SK-N-SH (cell line): ENCODE results near the gene MSN. TPM values are rescaled to one million over a fixed set of nuclear protein-coding genes. Genes with fewer than 3 reads are reported as not detected.

Experiments used
- CTCF ChIA-PET: fragments of 300-600, 350-600 bp; formaldehyde crosslinking; extraction: SDS; loops from one replicate; lab custom pipeline; 2021; lab: Yijun Ruan, JAX
- POLR2A ChIA-PET: fragments of 350-600 bp; sonication (Branson Sonifier 250); formaldehyde crosslinking; extraction: SDS; loops from one replicate; lab custom pipeline; 2020; ENCODE audit warnings: antibody characterized with exemption, inconsistent platforms; lab: Yijun Ruan, JAX
- DNase-seq: peaks from one replicate; pipeline ENCODE4 v3.0.0; 2012
- H2AFZ ChIP-seq: fragments of 200-600 bp; sonication (generic); 2 replicates; pipeline ENCODE4 v1.8.1; 2016; ENCODE audit warnings: antibody characterized with exemption, mild to moderate bottlenecking, low read depth
- H3F3A ChIP-seq: fragments of 200-600 bp; sonication (generic); replicated peaks from 2 replicates; pipeline ENCODE3; 2016; ENCODE audit warnings: antibody characterized with exemption, mild to moderate bottlenecking; ENCODE audit not compliant: insufficient read depth
- H3K27ac ChIP-seq, 2 experiments: fragments of 200-500 bp in 1 of 2; fragments of 200-600 bp in 1 of 2; sonication (Bioruptor generic) in 1 of 2; sonication (generic), shearing (Covaris generic) in 1 of 2; 2 replicates each; pipeline versions ENCODE4 v1.5.1 to v1.6.1; 2014 to 2016; ENCODE audit warnings: low read depth in 2 of 2, inconsistent platforms in 1 of 2, low read length in 1 of 2, mild to moderate bottlenecking in 1 of 2, mixed read lengths in 1 of 2
- H3K27me3 ChIP-seq: fragments of 200-600 bp; sonication (generic), shearing (Covaris generic); 2 replicates; pipeline ENCODE4 v1.6.1; 2016; ENCODE audit warnings: mixed run types; ENCODE audit not compliant: insufficient read depth
- H3K36me3 ChIP-seq, 2 experiments: fragments of 200-500 bp in 1 of 2; fragments of 200-600 bp in 1 of 2; sonication (Bioruptor generic) in 1 of 2; sonication (generic) in 1 of 2; replicated peaks in 1 of 2; 2 replicates each; pipeline versions ENCODE3 to v1.5.1; 2014 to 2016; ENCODE audit warnings: low read length in 1 of 2, mild to moderate bottlenecking in 1 of 2; ENCODE audit not compliant: insufficient read depth in 2 of 2, control insufficient read depth in 1 of 2
- H3K4me1 ChIP-seq, 2 experiments: fragments of 200-500 bp in 1 of 2; fragments of 200-600 bp in 1 of 2; sonication (Bioruptor generic) in 1 of 2; sonication (generic), shearing (Covaris generic) in 1 of 2; 2 replicates each; pipeline versions ENCODE4 v1.5.1 to v1.6.1; 2014 to 2016; ENCODE audit warnings: low read depth in 1 of 2, low read length in 1 of 2, mixed run types in 1 of 2; ENCODE audit not compliant: insufficient read depth in 2 of 2, control insufficient read depth in 1 of 2
- H3K4me2 ChIP-seq: fragments of 200-600 bp; sonication (generic), shearing (Covaris generic); 2 replicates; pipeline ENCODE4 v1.6.1; 2017; ENCODE audit warnings: mixed run types
- H3K4me3 ChIP-seq, 2 experiments: fragments of 200-500 bp in 1 of 2; fragments of 200-600 bp in 1 of 2; sonication (Bioruptor generic) in 1 of 2; sonication (generic), shearing (Covaris generic) in 1 of 2; 2 replicates each; pipeline versions ENCODE4 v1.5.1 to v1.8.1; 2014 to 2016; ENCODE audit warnings: low read depth in 2 of 2, inconsistent platforms in 1 of 2, low read length in 1 of 2, mild to moderate bottlenecking in 1 of 2, mixed read lengths in 1 of 2, moderate library complexity in 1 of 2
- H3K79me2 ChIP-seq: fragments of 200-600 bp; sonication (generic); 2 replicates; pipeline ENCODE4 v1.8.1; 2017; ENCODE audit warnings: mild to moderate bottlenecking; ENCODE audit not compliant: insufficient read depth
- H3K9ac ChIP-seq: fragments of 200-600 bp; sonication (generic); 2 replicates; pipeline ENCODE4 v1.6.1; 2017; ENCODE audit warnings: mixed run types
- H3K9me2 ChIP-seq: fragments of 200-600 bp; sonication (generic); 2 replicates; pipeline ENCODE4 v1.6.1; 2017; ENCODE audit warnings: mixed run types
- H3K9me3 ChIP-seq: fragments of 200-600 bp; sonication (generic); 2 replicates; pipeline ENCODE4 v1.6.1; 2017; ENCODE audit warnings: mixed run types, mild to moderate bottlenecking, moderate library complexity
- H4K20me1 ChIP-seq: fragments of 200-600 bp; sonication (generic); 2 replicates; pipeline ENCODE4 v1.6.1; 2017; ENCODE audit warnings: mild to moderate bottlenecking, mixed run types; ENCODE audit not compliant: insufficient read depth
- CHD2 ChIP-seq: fragments of 150-350 bp; IDR thresholded peaks from 2 replicates; pipeline ENCODE4 v1.6.1; 2018; ENCODE audit warnings: low read length; ENCODE audit not compliant: partially characterized antibody
- ELF1 ChIP-seq: IDR thresholded peaks from 2 replicates; pipeline ENCODE4 v1.4.0; 2012
- EP300 ChIP-seq, 2 experiments: IDR thresholded peaks; 2 replicates each; pipeline versions ENCODE4 v1.4.0 to v1.6.1; 2012; ENCODE audit warnings: borderline replicate concordance in 1 of 2, low read depth in 1 of 2, low read length in 1 of 2
- FOSL2 ChIP-seq: IDR thresholded peaks from 2 replicates; pipeline ENCODE4 v1.4.0; 2012; ENCODE audit warnings: low read depth, mild to moderate bottlenecking, moderate library complexity, borderline replicate concordance
- JUND ChIP-seq: IDR thresholded peaks from 2 replicates; pipeline ENCODE4 v1.4.0; 2012
- MXI1 ChIP-seq: IDR thresholded peaks from 2 replicates; pipeline ENCODE4 v1.6.1; 2012; ENCODE audit warnings: mild to moderate bottlenecking, low read depth, low read length, improper control_type of control experiment
- NRF1 ChIP-seq: IDR thresholded peaks from 2 replicates; pipeline ENCODE4 v1.6.1; 2012; ENCODE audit warnings: low read depth, mild to moderate bottlenecking, low read length
- RCOR1 ChIP-seq: fragments of 150-350 bp; IDR thresholded peaks from 2 replicates; pipeline ENCODE4 v1.6.1; 2017; ENCODE audit warnings: antibody characterized with exemption, low read length
- RFX5 ChIP-seq: IDR thresholded peaks from 2 replicates; pipeline ENCODE4 v1.6.1; 2012; ENCODE audit warnings: mild to moderate bottlenecking, improper control_type of control experiment, low read length
- RXRA ChIP-seq: IDR thresholded peaks from 2 replicates; pipeline ENCODE4 v1.4.0; 2012; ENCODE audit warnings: low read depth, mild to moderate bottlenecking, borderline replicate concordance
- TCF12 ChIP-seq: IDR thresholded peaks from 2 replicates; pipeline ENCODE4 v1.4.0; 2012
- TEAD4 ChIP-seq: IDR thresholded peaks from 2 replicates; pipeline ENCODE4 v1.4.0; 2012; ENCODE audit warnings: mild to moderate bottlenecking, borderline replicate concordance; ENCODE audit not compliant: insufficient read depth
- WGBS: methylation state at CpG from one replicate; pipeline ENCODE4 v1.1.6; 2017; ENCODE audit warnings: low lambda C conversion rate; 5-methylcytosine and 5-hydroxymethylcytosine counted together
- polyA plus RNA-seq, 3 experiments: library from polyadenylated mRNA; depleted of rRNA; stranded (reverse); fragments of >200 nt; gene quantifications; 2 replicates each; pipeline ENCODE4 v1.2.3, GENCODE V29; 2012
- TF ChIP-seq, protein P1 (sequence below): IDR thresholded peaks from 2 replicates; pipeline ENCODE4 v1.4.0; 2012; ENCODE audit warnings: low read depth, borderline replicate concordance
- TF ChIP-seq, protein P2 (sequence below): IDR thresholded peaks from 2 replicates; pipeline ENCODE4 v1.6.1; 2012; ENCODE audit warnings: mild to moderate bottlenecking, low read depth, low read length, moderate library complexity
- TF ChIP-seq, protein P3 (sequence below): fragments of 150-350 bp; IDR thresholded peaks from 2 replicates; pipeline ENCODE4 v1.6.1; 2016; ENCODE audit warnings: mild to moderate bottlenecking, low read depth, low read length
- TF ChIP-seq, protein P4 (sequence below): IDR thresholded peaks from 2 replicates; pipeline ENCODE4; 2012
- TF ChIP-seq, protein P5 (sequence below): IDR thresholded peaks from 2 replicates; pipeline ENCODE4 v1.4.0; 2012; ENCODE audit warnings: low read depth, borderline replicate concordance

MSN gene
- polyA plus RNA-seq, 1 of the 3 experiments (the other 2 are of a cell fraction) = 189 TPM

DNA sequence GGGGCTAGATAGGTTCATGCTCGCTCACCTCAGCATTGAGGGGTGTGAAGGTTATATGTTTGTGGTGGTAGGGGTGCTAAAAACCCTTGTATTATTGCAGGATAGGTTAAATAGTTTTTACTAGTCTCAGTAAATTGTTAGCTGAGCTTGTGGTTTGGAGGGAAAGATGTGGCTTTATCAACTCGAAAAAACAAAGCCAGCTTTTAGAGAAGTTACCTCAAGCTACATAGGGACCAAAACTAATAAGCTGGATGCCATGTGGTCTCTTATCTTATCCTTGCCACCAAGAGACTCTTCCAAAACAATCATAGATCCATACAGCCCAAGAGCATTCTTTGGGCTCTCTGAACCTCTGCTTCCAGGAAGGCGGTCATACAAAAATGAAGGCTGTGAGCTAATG is 29.2 kb downstream of the MSN start:
- Histone ChIP-seq H3F3A (peaks cover 10% of the 10 kb centered on the region), H3K4me3 (no peak overlapping the region; a peak in 1 of 4 replicates), H3K4me1 (peaks cover 0 to 22% of the 10 kb centered on the region in 2 experiments; a peak in 1 of 4 replicates), H3K9me2 (no peaks in the 10 kb centered on the region), H3K36me3 (peaks cover 0 to 3% of the 10 kb centered on the region in 2 experiments), H2AFZ (no peak overlapping the region)
- 33% methylated on average over 3 of the region's 3 CpGs for WGBS
- TF ChIP-seq, protein P1, sequence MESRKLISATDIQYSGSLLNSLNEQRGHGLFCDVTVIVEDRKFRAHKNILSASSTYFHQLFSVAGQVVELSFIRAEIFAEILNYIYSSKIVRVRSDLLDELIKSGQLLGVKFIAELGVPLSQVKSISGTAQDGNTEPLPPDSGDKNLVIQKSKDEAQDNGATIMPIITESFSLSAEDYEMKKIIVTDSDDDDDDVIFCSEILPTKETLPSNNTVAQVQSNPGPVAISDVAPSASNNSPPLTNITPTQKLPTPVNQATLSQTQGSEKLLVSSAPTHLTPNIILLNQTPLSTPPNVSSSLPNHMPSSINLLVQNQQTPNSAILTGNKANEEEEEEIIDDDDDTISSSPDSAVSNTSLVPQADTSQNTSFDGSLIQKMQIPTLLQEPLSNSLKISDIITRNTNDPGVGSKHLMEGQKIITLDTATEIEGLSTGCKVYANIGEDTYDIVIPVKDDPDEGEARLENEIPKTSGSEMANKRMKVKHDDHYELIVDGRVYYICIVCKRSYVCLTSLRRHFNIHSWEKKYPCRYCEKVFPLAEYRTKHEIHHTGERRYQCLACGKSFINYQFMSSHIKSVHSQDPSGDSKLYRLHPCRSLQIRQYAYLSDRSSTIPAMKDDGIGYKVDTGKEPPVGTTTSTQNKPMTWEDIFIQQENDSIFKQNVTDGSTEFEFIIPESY = no peak
- TF ChIP-seq RFX5 = no peak
- TF ChIP-seq RXRA = no peak
- TF ChIP-seq ELF1 = no peak
- TF ChIP-seq, all 33 proteins: peak for 0
- H3K4me2 ChIP-seq = 0 out of 2 replicates have a peak overlapping the region, but pooled peaks have one; percentile 9
- no peaks in the 10 kb centered on the region for H3K9me3 ChIP-seq
- no peak for DNase-seq
- peaks cover 100% of the 10 kb centered on the region for H4K20me1 ChIP-seq
- no peak overlapping the region for H3K9ac ChIP-seq
- peaks cover 100% of the 10 kb centered on the region for H3K79me2 ChIP-seq
- H3K27me3 ChIP-seq = no peaks in the 10 kb centered on the region; the same call in 1 of the 2 replicates
- H3K27ac ChIP-seq = peak overlapping the region in 1 of 2 experiments; percentile 77; a peak in 2 of 4 replicates
- ChIA-PET CTCF (no interaction called here), POLR2A (no interaction called here)

DNA sequence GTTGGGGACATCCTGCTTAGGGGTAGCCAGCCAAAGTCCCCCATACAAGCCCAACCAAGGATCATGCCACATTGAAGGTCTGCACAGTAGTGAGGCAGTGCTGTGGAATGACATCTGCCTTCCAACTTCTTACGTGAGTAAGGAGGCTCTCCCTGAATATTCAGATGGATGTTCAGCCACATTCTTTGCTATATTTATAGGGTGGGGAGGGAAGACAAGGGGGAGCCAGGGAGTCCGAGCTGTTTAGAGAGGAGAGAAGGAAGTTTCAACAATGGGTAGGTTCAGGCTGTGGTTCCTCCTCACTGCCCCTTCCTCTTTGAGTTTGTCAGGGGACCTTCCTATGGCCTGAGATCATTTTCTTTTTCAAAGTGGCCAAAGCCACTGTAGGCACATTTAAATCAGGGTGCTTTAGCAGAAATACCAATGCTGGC is 29.8 kb downstream of the MSN start:
- Histone ChIP-seq H2AFZ (no peak overlapping the region), H3F3A (peaks cover 10% of the 10 kb centered on the region), H3K36me3 (peaks cover 0 to 3% of the 10 kb centered on the region in 2 experiments), H3K4me2 (peak overlapping the region; percentile 45), H3K4me1 (peaks cover 0 to 22% of the 10 kb centered on the region in 2 experiments; a peak in 1 of 4 replicates), H3K27ac (peak overlapping the region in 1 of 2 experiments; percentile 77; a peak in 2 of 4 replicates), H3K27me3 (no peaks in the 10 kb centered on the region; the same call in 1 of the 2 replicates), H4K20me1 (peaks cover 99% of the 10 kb centered on the region), H3K79me2 (peaks cover 100% of the 10 kb centered on the region), H3K4me3 (no peak overlapping the region; a peak in 1 of 4 replicates), H3K9ac (peak overlapping the region; percentile 38; the same call in 1 of the 2 replicates), H3K9me2 (no peaks in the 10 kb centered on the region), H3K9me3 (no peaks in the 10 kb centered on the region)
- POLR2A ChIA-PET = no interaction called here
- WGBS = 38% methylated on average over 2 of the region's 2 CpGs
- CTCF ChIA-PET = no interaction called here
- DNase-seq = no peak
- no peak for TF ChIP-seq TCF12
- no peak for TF ChIP-seq CHD2
- TF ChIP-seq, protein P2, sequence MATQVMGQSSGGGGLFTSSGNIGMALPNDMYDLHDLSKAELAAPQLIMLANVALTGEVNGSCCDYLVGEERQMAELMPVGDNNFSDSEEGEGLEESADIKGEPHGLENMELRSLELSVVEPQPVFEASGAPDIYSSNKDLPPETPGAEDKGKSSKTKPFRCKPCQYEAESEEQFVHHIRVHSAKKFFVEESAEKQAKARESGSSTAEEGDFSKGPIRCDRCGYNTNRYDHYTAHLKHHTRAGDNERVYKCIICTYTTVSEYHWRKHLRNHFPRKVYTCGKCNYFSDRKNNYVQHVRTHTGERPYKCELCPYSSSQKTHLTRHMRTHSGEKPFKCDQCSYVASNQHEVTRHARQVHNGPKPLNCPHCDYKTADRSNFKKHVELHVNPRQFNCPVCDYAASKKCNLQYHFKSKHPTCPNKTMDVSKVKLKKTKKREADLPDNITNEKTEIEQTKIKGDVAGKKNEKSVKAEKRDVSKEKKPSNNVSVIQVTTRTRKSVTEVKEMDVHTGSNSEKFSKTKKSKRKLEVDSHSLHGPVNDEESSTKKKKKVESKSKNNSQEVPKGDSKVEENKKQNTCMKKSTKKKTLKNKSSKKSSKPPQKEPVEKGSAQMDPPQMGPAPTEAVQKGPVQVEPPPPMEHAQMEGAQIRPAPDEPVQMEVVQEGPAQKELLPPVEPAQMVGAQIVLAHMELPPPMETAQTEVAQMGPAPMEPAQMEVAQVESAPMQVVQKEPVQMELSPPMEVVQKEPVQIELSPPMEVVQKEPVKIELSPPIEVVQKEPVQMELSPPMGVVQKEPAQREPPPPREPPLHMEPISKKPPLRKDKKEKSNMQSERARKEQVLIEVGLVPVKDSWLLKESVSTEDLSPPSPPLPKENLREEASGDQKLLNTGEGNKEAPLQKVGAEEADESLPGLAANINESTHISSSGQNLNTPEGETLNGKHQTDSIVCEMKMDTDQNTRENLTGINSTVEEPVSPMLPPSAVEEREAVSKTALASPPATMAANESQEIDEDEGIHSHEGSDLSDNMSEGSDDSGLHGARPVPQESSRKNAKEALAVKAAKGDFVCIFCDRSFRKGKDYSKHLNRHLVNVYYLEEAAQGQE = no peak
- TF ChIP-seq RFX5 = no peak
- TF ChIP-seq, protein P3, sequence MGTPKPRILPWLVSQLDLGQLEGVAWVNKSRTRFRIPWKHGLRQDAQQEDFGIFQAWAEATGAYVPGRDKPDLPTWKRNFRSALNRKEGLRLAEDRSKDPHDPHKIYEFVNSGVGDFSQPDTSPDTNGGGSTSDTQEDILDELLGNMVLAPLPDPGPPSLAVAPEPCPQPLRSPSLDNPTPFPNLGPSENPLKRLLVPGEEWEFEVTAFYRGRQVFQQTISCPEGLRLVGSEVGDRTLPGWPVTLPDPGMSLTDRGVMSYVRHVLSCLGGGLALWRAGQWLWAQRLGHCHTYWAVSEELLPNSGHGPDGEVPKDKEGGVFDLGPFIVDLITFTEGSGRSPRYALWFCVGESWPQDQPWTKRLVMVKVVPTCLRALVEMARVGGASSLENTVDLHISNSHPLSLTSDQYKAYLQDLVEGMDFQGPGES = no peak
- no peak for TF ChIP-seq NRF1
- TF ChIP-seq EP300 (IDR thresholded peaks at IDR 0.05; ENCODE audit: borderline replicate concordance in 1 of 2, low read depth in 1 of 2, low read length in 1 of 2) = no peak
- no peak for TF ChIP-seq MXI1
- no peak for TF ChIP-seq JUND
- TF ChIP-seq, protein P4, sequence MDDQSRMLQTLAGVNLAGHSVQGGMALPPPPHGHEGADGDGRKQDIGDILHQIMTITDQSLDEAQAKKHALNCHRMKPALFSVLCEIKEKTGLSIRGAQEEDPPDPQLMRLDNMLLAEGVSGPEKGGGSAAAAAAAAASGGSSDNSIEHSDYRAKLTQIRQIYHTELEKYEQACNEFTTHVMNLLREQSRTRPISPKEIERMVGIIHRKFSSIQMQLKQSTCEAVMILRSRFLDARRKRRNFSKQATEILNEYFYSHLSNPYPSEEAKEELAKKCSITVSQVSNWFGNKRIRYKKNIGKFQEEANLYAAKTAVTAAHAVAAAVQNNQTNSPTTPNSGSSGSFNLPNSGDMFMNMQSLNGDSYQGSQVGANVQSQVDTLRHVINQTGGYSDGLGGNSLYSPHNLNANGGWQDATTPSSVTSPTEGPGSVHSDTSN = no peak; the same call in 1 of the 2 replicates
- no peak for TF ChIP-seq TEAD4
- TF ChIP-seq, protein P5, sequence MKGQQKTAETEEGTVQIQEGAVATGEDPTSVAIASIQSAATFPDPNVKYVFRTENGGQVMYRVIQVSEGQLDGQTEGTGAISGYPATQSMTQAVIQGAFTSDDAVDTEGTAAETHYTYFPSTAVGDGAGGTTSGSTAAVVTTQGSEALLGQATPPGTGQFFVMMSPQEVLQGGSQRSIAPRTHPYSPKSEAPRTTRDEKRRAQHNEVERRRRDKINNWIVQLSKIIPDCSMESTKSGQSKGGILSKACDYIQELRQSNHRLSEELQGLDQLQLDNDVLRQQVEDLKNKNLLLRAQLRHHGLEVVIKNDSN = no peak
- TF ChIP-seq RCOR1 = no peak
- TF ChIP-seq FOSL2 = no peak
